KOPT-K1 (cell line): ENCODE measurements around the gene UNC45A.

Source experiments
- H3K27ac ChIP-seq: fragments of 200-600 bp; sonication (generic); 2 replicates; pipeline ENCODE4 v1.5.1; 2016; ENCODE audit warnings: antibody characterized with exemption, mild to moderate bottlenecking, low read depth, low read length; ENCODE audit not compliant: poor library complexity, severe bottlenecking
- H3K36me3 ChIP-seq: fragments of 200-600 bp; sonication (generic); 2 replicates; pipeline ENCODE4 v1.5.1; 2017; ENCODE audit warnings: antibody characterized with exemption, mild to moderate bottlenecking, low read length, moderate library complexity; ENCODE audit not compliant: insufficient read depth
- H3K9me3 ChIP-seq: fragments of 200-600 bp; sonication (generic); 2 replicates; pipeline ENCODE4 v1.5.1; 2017; ENCODE audit warnings: antibody characterized with exemption, low read length, mild to moderate bottlenecking; ENCODE audit not compliant: insufficient read depth, poor library complexity, severe bottlenecking

The UNC45A gene

GRCh38 chr15:90955624-90956273 lies 20.7 kb downstream of the UNC45A start:
- Histone ChIP-seq H3K27ac (peak overlapping the region; percentile 98), H3K36me3 (peaks cover 68% of the 10 kb centered on the region)

GRCh38 chr15:90956274-90957030 lies 21.4 kb downstream of the UNC45A start:
- peaks cover 68% of the 10 kb centered on the region for H3K36me3 ChIP-seq
- no peaks in the 10 kb centered on the region for H3K9me3 ChIP-seq
- H3K27ac ChIP-seq, result peak overlapping the region; percentile 98

More at GRCh38 chr15:90955624-90956273, 20.7 kb downstream of the UNC45A start:
- H3K9me3 ChIP-seq, result no peaks in the 10 kb centered on the region

GRCh38 chr15:90957031-90957790 lies 22.1 kb downstream of the UNC45A start:
- peaks cover 68% of the 10 kb centered on the region for H3K36me3 ChIP-seq
- H3K27ac ChIP-seq, result no peak overlapping the region
- no peaks in the 10 kb centered on the region for H3K9me3 ChIP-seq

- no peak overlapping the region for H3K27ac ChIP-seq
- peaks cover 68% of the 10 kb centered on the region for H3K36me3 ChIP-seq
- H3K9me3 ChIP-seq, result no peaks in the 10 kb centered on the region
Observed at GRCh38 chr15:90957791-90958190, 22.7 kb downstream of the UNC45A start.

GRCh38 chr15:90959028-90959595 lies 24.0 kb downstream of the UNC45A start:
- H3K27ac ChIP-seq, result no peak overlapping the region
- peaks cover 68% of the 10 kb centered on the region for H3K36me3 ChIP-seq
- H3K9me3 ChIP-seq, result no peaks in the 10 kb centered on the region

GRCh38 chr15:90959894-90960293 lies 24.8 kb downstream of the UNC45A start:
- H3K27ac ChIP-seq, result no peak overlapping the region
- H3K36me3 ChIP-seq, result peaks cover 74% of the 10 kb centered on the region
- no peaks in the 10 kb centered on the region for H3K9me3 ChIP-seq

GRCh38 chr15:90960298-90961091 lies 25.4 kb downstream of the UNC45A start:
- no peak overlapping the region for H3K27ac ChIP-seq
- no peaks in the 10 kb centered on the region for H3K9me3 ChIP-seq
- peaks cover 80% of the 10 kb centered on the region for H3K36me3 ChIP-seq

- Histone ChIP-seq H3K36me3 (peaks cover 95% of the 10 kb centered on the region), H3K27ac (no peak overlapping the region), H3K9me3 (no peaks in the 10 kb centered on the region)
Observed at GRCh38 chr15:90962021-90962420, 26.9 kb downstream of the UNC45A start.

- no peak overlapping the region for H3K27ac ChIP-seq
- peaks cover 100% of the 10 kb centered on the region for H3K36me3 ChIP-seq
- H3K9me3 ChIP-seq, result no peaks in the 10 kb centered on the region
Observed at GRCh38 chr15:90966262-90966661, 31.2 kb downstream of the UNC45A start.

GRCh38 chr15:90967206-90967605 lies 32.1 kb downstream of the UNC45A start:
- Histone ChIP-seq H3K9me3 (no peaks in the 10 kb centered on the region), H3K36me3 (peaks cover 98% of the 10 kb centered on the region), H3K27ac (no peak overlapping the region)

- Histone ChIP-seq H3K27ac (no peak overlapping the region), H3K36me3 (peaks cover 98% of the 10 kb centered on the region), H3K9me3 (no peaks in the 10 kb centered on the region)
Observed at GRCh38 chr15:90968434-90968833, 33.3 kb downstream of the UNC45A start.

- Histone ChIP-seq H3K36me3 (peaks cover 98% of the 10 kb centered on the region), H3K27ac (no peak overlapping the region), H3K9me3 (no peaks in the 10 kb centered on the region)
Observed at GRCh38 chr15:90970274-90970673, 35.2 kb downstream of the UNC45A start.

GRCh38 chr15:90972133-90972532 lies 37.0 kb downstream of the UNC45A start:
- peaks cover 98% of the 10 kb centered on the region for H3K36me3 ChIP-seq
- H3K27ac ChIP-seq, result no peak overlapping the region

GRCh38 chr15:90974216-90974615 lies 39.1 kb downstream of the UNC45A start:
- H3K27ac ChIP-seq, result no peak overlapping the region
- no peaks in the 10 kb centered on the region for H3K9me3 ChIP-seq
- H3K36me3 ChIP-seq, result peaks cover 98% of the 10 kb centered on the region

More at GRCh38 chr15:90972133-90972532, 37.0 kb downstream of the UNC45A start:
- H3K9me3 ChIP-seq, result no peaks in the 10 kb centered on the region
